Psoas muscle (tissue), 8 donors: Measurements from ENCODE around the gene HPCAL1. TPM values are rescaled to one million over a fixed set of nuclear protein-coding genes. Genes with fewer than 3 reads are reported as not detected.
A peak's percentile ranks its signal among the peaks of the same experiment; 100 is the strongest.

Source experiments
- ATAC-seq, 4 donors: fragments of 200-7000 bp; cut with Tn5 transposase; one replicate each; pipeline ENCODE4 v1.9.1; 2020; ENCODE audit warnings: moderate library complexity in 3 of 4, mild to moderate bottlenecking in 2 of 4
- DNase-seq, 2 donors: peaks; one replicate each; pipeline ENCODE4 v3.0.0-alpha.2; 2020
- H3K27ac ChIP-seq: fragments of 200-600 bp; one replicate; pipeline ENCODE4 v1.8.0; 2022
- H3K27me3 ChIP-seq, 3 donors: fragments of 200-600 bp in 1 of 3; one replicate each; pipeline versions ENCODE4 v1.6.1 to v1.8.0; 2013 to 2022; ENCODE audit warnings: low read length in 2 of 3, mild to moderate bottlenecking in 2 of 3, moderate library complexity in 1 of 3; ENCODE audit not compliant: insufficient read depth in 3 of 3
- H3K36me3 ChIP-seq, 2 donors: fragments of 200-600 bp in 1 of 2; one replicate each; pipeline versions ENCODE4 v1.6.1 to v1.8.0; 2013 to 2022; ENCODE audit warnings: low read depth in 1 of 2, mild to moderate bottlenecking in 1 of 2, moderate library complexity in 1 of 2; ENCODE audit not compliant: insufficient read depth in 1 of 2
- H3K4me1 ChIP-seq: fragments of 200-600 bp; one replicate; pipeline ENCODE4 v1.8.0; 2022
- H3K4me3 ChIP-seq: fragments of 200-600 bp; one replicate; pipeline ENCODE4 v1.8.0; 2022; ENCODE audit warnings: mild to moderate bottlenecking
- H3K9me3 ChIP-seq: fragments of 200-600 bp; one replicate; pipeline ENCODE4 v1.8.0; 2022
- CTCF ChIP-seq: fragments of 200-600 bp; IDR thresholded peaks from one replicate; pipeline ENCODE4 v1.8.0; 2022; ENCODE audit warnings: antibody characterized with exemption
- WGBS, 3 donors: extraction: QIAGEN DNeasy Blood & Tissue Kit; methylation state at CpG; one replicate each; pipeline versions ENCODE4 v1.1.6 to v1.1.7; 2013; 5-methylcytosine and 5-hydroxymethylcytosine counted together
- intact Hi-C, 2 donors: fragments of 100-400 bp; cut with DNase I; formaldehyde crosslinking; loops; one replicate each; pipeline versions ENCODE4 v1.11.0 to v1.14.2; 2022
- polyA plus RNA-seq, 3 donors: library from polyadenylated mRNA; stranded (reverse); fragments of 200-250 nt; gene quantifications; one replicate each; pipeline ENCODE4 v1.2.3, GENCODE V29; 2013
- total RNA-seq, 4 donors: library from RNA; stranded (reverse); fragmentation: NEBNext Ultra II Directional in 2 of 4; extraction: Animal tissue kit (Norgen Biotek cat#: 25700) in 2 of 4; gene quantifications; one replicate each; pipeline versions ENCODE4 v1.2.1 to v1.2.4, GENCODE V29; 2021 to 2023
- donor health status: healthy with polysubstance abuse.
- donor health status: DM: no; HTN: no; CAD: no; lungs with moderate emphysema.
- donor health status: Bipolar disorder and iron deficiency.
- donor health status: healthy.
- donor health status: DM: yes; HTN: yes; CAD: no.
- donor health status: DM: no; HTN: no; CAD: no.
- donor health status: DM: no; HTN: no; CAD: no.
- donor health status: DM: yes; HTN: yes; CAD: no.

HPCAL1 gene
- total and polyA plus RNA-seq, 7 donors: 16.1 to 182 (median 33.4) TPM

GRCh38 chr2:10274983-10275802 is 27.5 kb upstream of the HPCAL1 start:
- Histone ChIP-seq H3K9me3 (no peaks in the 10 kb centered on the region), H3K4me3 (no peak overlapping the region), H3K4me1 (no peaks in the 10 kb centered on the region), H3K36me3 (no peaks in the 10 kb centered on the region), H3K27me3 (no peaks in the 10 kb centered on the region), H3K27ac (no peak overlapping the region)
- no peak for ATAC-seq
- no peak for TF ChIP-seq CTCF
- DNase-seq: no peak
- WGBS, 3 donors: 86 to 91% (median 89%) methylated on average over 15 of the region's 15 CpGs
- intact Hi-C loops: no loop called here

GRCh38 chr2:10276481-10277292 is 26.0 kb upstream of the HPCAL1 start:
- Histone ChIP-seq H3K27me3 (no peaks in the 10 kb centered on the region), H3K9me3 (no peaks in the 10 kb centered on the region), H3K4me3 (no peak overlapping the region), H3K27ac (no peak overlapping the region), H3K36me3 (no peaks in the 10 kb centered on the region), H3K4me1 (no peaks in the 10 kb centered on the region)
- no peak for TF ChIP-seq CTCF
- intact Hi-C loops: no loop called here
- WGBS, 3 donors: 85 to 89% (median 86%) methylated on average over 23 of the region's 23 CpGs
- DNase-seq (peak in 1 of 2 donors; percentile 41), ATAC-seq (no peak)

GRCh38 chr2:10277293-10278028 is 25.2 kb upstream of the HPCAL1 start:
- DNase-seq: peak in 1 of 2 donors; percentile 42
- ATAC-seq: peak in 1 of 4 donors; percentile 38
- intact Hi-C loops: no loop called here
- WGBS, 3 donors: 71 to 86% (median 73%) methylated on average over 26 of the region's 26 CpGs
- H3K27me3 ChIP-seq: no peaks in the 10 kb centered on the region
- H3K36me3 ChIP-seq: no peaks in the 10 kb centered on the region
- H3K27ac ChIP-seq: no peak overlapping the region
- H3K4me3 ChIP-seq: no peak overlapping the region
- no peaks in the 10 kb centered on the region for H3K9me3 ChIP-seq
- H3K4me1 ChIP-seq: no peaks in the 10 kb centered on the region
- no peak for TF ChIP-seq CTCF

GRCh38 chr2:10278029-10278762 is 24.5 kb upstream of the HPCAL1 start:
- intact Hi-C loops: no loop called here
- Histone ChIP-seq H3K4me1 (no peaks in the 10 kb centered on the region), H3K4me3 (no peak overlapping the region), H3K27me3 (no peaks in the 10 kb centered on the region), H3K27ac (no peak overlapping the region), H3K9me3 (no peaks in the 10 kb centered on the region), H3K36me3 (no peaks in the 10 kb centered on the region)
- ATAC-seq: peak; percentile 77 to 84 (median 81)
- peak; percentile 75 to 84 for DNase-seq
- no peak for TF ChIP-seq CTCF
- WGBS, 3 donors: 34 to 71% (median 40%) methylated on average over 19 of the region's 19 CpGs
